Lower lobe of right lung (tissue), 2 donors: Measurements from ENCODE around the gene ATF2. TPM values are rescaled to one million over a fixed set of nuclear protein-coding genes. Genes with fewer than 3 reads are reported as not detected.
A peak's percentile ranks its signal among the peaks of the same experiment; 100 is the strongest.

Experiments
- ATAC-seq, 2 donors: fragments of 200-7000 bp; cut with Tn5 transposase; one replicate each; pipeline ENCODE4 v1.9.1; 2020 to 2022; ENCODE audit warnings: mild to moderate bottlenecking in 2 of 2, moderate library complexity in 2 of 2
- DNase-seq: peaks from one replicate; pipeline ENCODE4 v3.0.0-alpha.2; 2020
- H3K27ac ChIP-seq: fragments of 200-600 bp; one replicate; pipeline ENCODE4 v1.8.0; 2022
- H3K27me3 ChIP-seq: fragments of 200-600 bp; one replicate; pipeline ENCODE4 v1.8.0; 2022; ENCODE audit warnings: low read depth
- H3K36me3 ChIP-seq: fragments of 200-600 bp; one replicate; pipeline ENCODE4 v1.8.0; 2022; ENCODE audit warnings: mild to moderate bottlenecking
- H3K4me1 ChIP-seq: fragments of 200-600 bp; one replicate; pipeline ENCODE4 v1.8.0; 2022
- H3K4me3 ChIP-seq: fragments of 200-600 bp; one replicate; pipeline ENCODE4 v1.8.0; 2022; ENCODE audit warnings: mild to moderate bottlenecking
- H3K9me3 ChIP-seq: fragments of 200-600 bp; one replicate; pipeline ENCODE4 v1.8.0; 2022
- CTCF ChIP-seq: fragments of 200-600 bp; IDR thresholded peaks from one replicate; pipeline ENCODE4 v1.8.0; 2022; ENCODE audit warnings: antibody characterized with exemption, mild to moderate bottlenecking
- intact Hi-C: fragments of 100-400 bp; cut with DNase I; formaldehyde crosslinking; loops from one replicate; pipeline ENCODE4 v1.11.0; 2022
- total RNA-seq: library from RNA; stranded (reverse); fragmentation: NEBNext Ultra II Directional; extraction: Animal tissue kit (Norgen Biotek cat#: 25700); gene quantifications from one replicate; pipeline ENCODE4 v1.2.1, GENCODE V29; 2021
- donor health status: DM: no; HTN: yes; CAD: no; lungs with severe emphysema.

Gene ATF2
- total RNA-seq, 1 donor from 2014 or later, result 48.0 TPM

- DNase-seq (no peak), ATAC-seq (no peak)
- Histone ChIP-seq H3K4me1 (peaks cover 17% of the 10 kb centered on the region), H3K27ac (peak overlapping the region; percentile 84), H3K9me3 (no peaks in the 10 kb centered on the region), H3K4me3 (peak overlapping the region; percentile 84), H3K36me3 (peaks cover 30% of the 10 kb centered on the region), H3K27me3 (no peaks in the 10 kb centered on the region)
- no peak for TF ChIP-seq CTCF
- intact Hi-C loops, result no loop called here
Observed at GRCh38 chr2:175181877-175182308, 13.9 kb upstream of the ATF2 start.

- no peaks in the 10 kb centered on the region for H3K27me3 ChIP-seq
- TF ChIP-seq CTCF, result no peak
- DNase-seq (peak; percentile 98), ATAC-seq (peak; percentile 98 to 99)
- H3K36me3 ChIP-seq, result peaks cover 36% of the 10 kb centered on the region
- intact Hi-C loops, result no loop called here
- H3K4me1 ChIP-seq, result peaks cover 17% of the 10 kb centered on the region
- peak within 1 kb of the TSS; percentile 84 for H3K27ac ChIP-seq
- no peaks in the 10 kb centered on the region for H3K9me3 ChIP-seq
- H3K4me3 ChIP-seq, result peak within 1 kb of the TSS; percentile 84
Observed at GRCh38 chr2:175181104-175181876, 13.3 kb upstream of the ATF2 start, which contains the start of gene ATP5MC3. TSS of gene ATP5MC3 (minus strand) at chr2:175181710. CDS start at chr2:175181393, 317 bp downstream.

- Histone ChIP-seq H3K9me3 (no peaks in the 10 kb centered on the region), H3K4me3 (peak overlapping the region; percentile 84), H3K27ac (peak overlapping the region; percentile 84), H3K36me3 (peaks cover 41% of the 10 kb centered on the region), H3K4me1 (peaks cover 17% of the 10 kb centered on the region), H3K27me3 (no peaks in the 10 kb centered on the region)
- TF ChIP-seq CTCF, result no peak
- intact Hi-C loops, result no loop called here
- peak; percentile 78 to 83 for ATAC-seq
- peak; percentile 51 for DNase-seq
Observed at GRCh38 chr2:175180701-175181103, 12.7 kb upstream of the ATF2 start.

- no peak for DNase-seq
- Histone ChIP-seq H3K9me3 (no peaks in the 10 kb centered on the region), H3K4me3 (no peak overlapping the region), H3K27ac (no peak overlapping the region), H3K36me3 (peaks cover 52% of the 10 kb centered on the region), H3K4me1 (peaks cover 11% of the 10 kb centered on the region), H3K27me3 (no peaks in the 10 kb centered on the region)
- intact Hi-C loops, result no loop called here
- TF ChIP-seq CTCF, result no peak
- ATAC-seq, result no peak
Observed at GRCh38 chr2:175176624-175177023, 8.6 kb upstream of the ATF2 start.

GRCh38 chr2:175175896-175176295 is 7.9 kb upstream of the ATF2 start:
- TF ChIP-seq CTCF, result no peak
- no peak for ATAC-seq
- H3K4me1 ChIP-seq, result peaks cover 11% of the 10 kb centered on the region
- no peak overlapping the region for H3K4me3 ChIP-seq
- DNase-seq, result no peak
- no peaks in the 10 kb centered on the region for H3K9me3 ChIP-seq
- H3K36me3 ChIP-seq, result peaks cover 52% of the 10 kb centered on the region
- no peak overlapping the region for H3K27ac ChIP-seq
- no peaks in the 10 kb centered on the region for H3K27me3 ChIP-seq
- intact Hi-C loops, result no loop called here
